Gastroesophageal sphincter (tissue), 3 donors: ENCODE data around the gene ZNF592.

Experiments
- CTCF ChIP-seq, 4 experiments: fragments of 200-600 bp in 2 of 4; fragments of 450-650 bp in 2 of 4; sonication (generic) in 1 of 4; IDR thresholded peaks; one replicate each; pipeline ENCODE4 v1.5.1; 2017 to 2019; ENCODE audit warnings: antibody characterized with exemption in 4 of 4, mild to moderate bottlenecking in 2 of 4, moderate library complexity in 2 of 4
- EP300 ChIP-seq: sonication (generic); formaldehyde crosslinking; IDR thresholded peaks from one replicate; pipeline ENCODE4 v1.6.1; 2017; ENCODE audit warnings: antibody characterized with exemption, mild to moderate bottlenecking
- POLR2A ChIP-seq, 2 donors: fragments of 450-650 bp; IDR thresholded peaks; one replicate each; pipeline ENCODE4 v1.6.1; 2017; ENCODE audit warnings: antibody characterized with exemption in 2 of 2, mild to moderate bottlenecking in 2 of 2, moderate library complexity in 1 of 2
- POLR2AphosphoS5 ChIP-seq: sonication (generic); formaldehyde crosslinking; IDR thresholded peaks from one replicate; pipeline ENCODE4 v1.6.1; 2017; ENCODE audit warnings: antibody characterized with exemption

- TF ChIP-seq CTCF (IDR thresholded peaks at IDR 0.05) = no peak
- no peak for TF ChIP-seq EP300
- no peak for TF ChIP-seq POLR2A (IDR thresholded peaks at IDR 0.05)
- TF ChIP-seq POLR2AphosphoS5 = no peak
Observed at GRCh38 chr15:84836844-84837243, 88.5 kb downstream of the ZNF592 start.
